Measurements from ENCODE around the gene CYBRD1. TPM values are rescaled to one million over a fixed set of nuclear protein-coding genes. Genes with fewer than 3 reads are reported as not detected.
A peak's percentile ranks its signal among the peaks of the same experiment; 100 is the strongest.

The CYBRD1 gene, protein sequence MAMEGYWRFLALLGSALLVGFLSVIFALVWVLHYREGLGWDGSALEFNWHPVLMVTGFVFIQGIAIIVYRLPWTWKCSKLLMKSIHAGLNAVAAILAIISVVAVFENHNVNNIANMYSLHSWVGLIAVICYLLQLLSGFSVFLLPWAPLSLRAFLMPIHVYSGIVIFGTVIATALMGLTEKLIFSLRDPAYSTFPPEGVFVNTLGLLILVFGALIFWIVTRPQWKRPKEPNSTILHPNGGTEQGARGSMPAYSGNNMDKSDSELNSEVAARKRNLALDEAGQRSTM
- total RNA-seq (2013; cell fraction: nucleolus; rRNA removed) = 37.9 and 48.9 TPM in 2 replicates
- 25.3 and 34.8 TPM in 2 replicates for total RNA-seq (2014; rRNA removed)
- total RNA-seq (2014; rRNA removed; fragmentation: Illumina TruSeq; extraction: Trizol) = 26.9 and 28.8 TPM in 2 replicates
- total RNA-seq (2021) = 33.0 and 34.8 TPM in 2 replicates
- polyA plus RNA-seq (2011; ENCODE audit: low read depth) = 15.7 TPM
- 26.1 and 26.4 TPM in 2 replicates for polyA plus RNA-seq (2011; rRNA removed)
- polyA plus RNA-seq (2011; cell fraction: cytosol; rRNA removed) = 16.2 and 17.0 TPM in 2 replicates
- 8.7 and 9.5 TPM in 2 replicates for polyA plus RNA-seq (2011; cell fraction: nucleus; rRNA removed)
- 30.9 and 38.5 TPM in 2 replicates for polyA plus RNA-seq (2012)
- 30.4 and 40.2 TPM in 2 replicates for polyA plus RNA-seq (2014; fragmentation: Illumina TruSeq; extraction: Trizol)
- polyA plus RNA-seq (2014; fragmentation: Nextera tagmentation; extraction: Ambion mirVana) = 10 to 100 TPM; 10.8 to 13.2 TPM
- 24.2 and 31.9 TPM in 2 replicates for polyA plus RNA-seq (2014; rRNA removed)
- 10 to 100 TPM; 39.9 to 51.9 TPM for polyA plus RNA-seq (2016; fragmentation: Nextera tagmentation; extraction: Ambion mirVana)
- 16.5 and 17.7 TPM in 2 replicates for polyA minus RNA-seq (2011; rRNA and poly(A)+ RNA removed)
- 7.6 and 11.0 TPM in 2 replicates for polyA minus RNA-seq (2011; cell fraction: cytosol; rRNA and poly(A)+ RNA removed)
- polyA minus RNA-seq (2011; cell fraction: nucleus; rRNA and poly(A)+ RNA removed) = 5.6 and 5.7 TPM in 2 replicates
- Bru-seq, nascent RNA = percentile 74 among the genes with signal in this experiment
- percentile 81 among the genes with signal in this experiment for BruChase-seq, experiment 1, labeled RNA remaining after a 6-hour chase
- BruChase-seq, experiment 2, labeled RNA remaining after a 2-hour chase = percentile 78 among the genes with signal in this experiment
- long read RNA-seq, experiment 1, full-length matches to known transcripts = 7 of 8 reads
- long read RNA-seq, experiment 1, partial matches to known transcripts = 0 of 8 reads
- long read RNA-seq, experiment 1, other reads (novel, unspliced or antisense) = 1 of 8 reads
- long read RNA-seq, experiment 2, full-length matches to known transcripts = 29 of 36 reads
- long read RNA-seq, experiment 2, partial matches to known transcripts = 0 of 36 reads
- long read RNA-seq, experiment 2, other reads (novel, unspliced or antisense) = 7 of 36 reads

- DNase-seq (ENCODE audit: low read depth, low spot score) (no peak), FAIRE-seq (no peak), ATAC-seq (peak; percentile 79)
- WGBS (ENCODE audit: insufficient coverage, insufficient replicate concordance, low lambda C conversion rate, missing lambda C conversion rate) = under 1% methylated on average over 45 of the region's 45 CpGs
- H4K20me1 ChIP-seq (ENCODE audit: control insufficient read depth, insufficient read depth) = 0 out of 2 replicates have a peak, but pooled peaks cover 2% of the 10 kb centered on the region
- CTCF ChIA-PET = interaction anchor here (0.6 to 2.6 kb wide), 9 partner anchors 9 to 593 kb away, joined by 3 to 17 read pairs (median 3); partner anchors contain the start of gene GORASP2
- peak within 1 kb of the TSS; percentile 95 for H3K4me3 ChIP-seq
- peak within 1 kb of the TSS; percentile 85 for H3K4me2 ChIP-seq (ENCODE audit: control insufficient read depth, insufficient read depth)
- no peaks in the 10 kb centered on the region for H3K27me3 ChIP-seq (replicated peaks in 1 of 2; ENCODE audit: control insufficient read depth in 2 of 2, insufficient read depth in 2 of 2, low read length in 1 of 2)
- H3K9me3 ChIP-seq (replicated peaks; ENCODE audit: control insufficient read depth, insufficient read depth, low read length) = no peaks in the 10 kb centered on the region
- SMC1A ChIA-PET (ENCODE audit: uncharacterized antibody, unreplicated experiment) = interaction anchor here (0.9 to 5.5 kb wide), 6 partner anchors 9 to 108 kb away, joined by 3 to 46 read pairs (median 4); no protein-coding TSS in a partner anchor
- peak within 1 kb of the TSS; percentile 81 for H3K27ac ChIP-seq (ENCODE audit: control insufficient read depth, insufficient read depth)
- H3K79me2 ChIP-seq (ENCODE audit: control insufficient read depth, insufficient read depth, low read length) = peaks cover 45% of the 10 kb centered on the region
- peaks cover 6% of the 10 kb centered on the region; the same call in 1 of the 2 replicates for H3K4me1 ChIP-seq (ENCODE audit: control insufficient read depth, insufficient read depth, low read length)
- H3K9ac ChIP-seq (ENCODE audit: control insufficient read depth, insufficient read depth, low read length) = peak within 1 kb of the TSS; percentile 77
- in situ Hi-C loops (cut with MboI) (no loop called here), intact Hi-C loops (cut with micrococcal nuclease; ENCODE audit: unreplicated experiment) (loop anchor here (1.0 to 10.0 kb wide), 4 partner anchors 28 to 367 kb away; partner anchors contain the start of genes DCAF17 and METTL8)
- POLR2A ChIA-PET = interaction anchor here (0.8 to 3.7 kb wide), 6 partner anchors 8 to 186 kb away, joined by 3 to 24 read pairs (median 4); no protein-coding TSS in a partner anchor
- H3K36me3 ChIP-seq (ENCODE audit: control insufficient read depth in 2 of 2, insufficient read depth in 2 of 2, low read length in 1 of 2) = no peaks in the 10 kb centered on the region; a peak in 1 of 4 replicates
- peak within 1 kb of the TSS; percentile 72 for H2AFZ ChIP-seq (ENCODE audit: control insufficient read depth, low read depth, low read length)
- BruUV-seq (replicated peaks) = no TSS peak
- RAD21 ChIA-PET (ENCODE audit: unreplicated experiment) = interaction anchor here (0.6 to 3.7 kb wide), 6 partner anchors 10 to 182 kb away, joined by 3 to 13 read pairs (median 6); no protein-coding TSS in a partner anchor
- TF ChIP-seq SMAD5 (IDR thresholded peaks at IDR 0.05; ENCODE audit: low read depth) (0 out of 2 replicates have a peak, but pooled peaks have one; percentile 59), CBX3 (IDR thresholded peaks at IDR 0.05; ENCODE audit: borderline replicate concordance, low read depth) (no peak), RELB (IDR thresholded peaks at IDR 0.05; ENCODE audit: low read depth) (peak; percentile 63; the same call in 1 of the 2 replicates), SMC3 (IDR thresholded peaks at IDR 0.05; ENCODE audit: borderline replicate concordance, low read length) (no peak), JUNB (IDR thresholded peaks at IDR 0.05) (no peak), BRCA1 (IDR thresholded peaks at IDR 0.05; ENCODE audit: low read depth, low read length) (no peak), NR2C2 (IDR thresholded peaks at IDR 0.05; ENCODE audit: borderline replicate concordance, control insufficient read depth, insufficient read length, low read depth) (no peak), MYB (IDR thresholded peaks at IDR 0.05; ENCODE audit: borderline replicate concordance, low read depth, low read length) (no peak), NFXL1 (IDR thresholded peaks at IDR 0.05; ENCODE audit: borderline replicate concordance) (no peak)
- TF ChIP-seq, protein P1, sequence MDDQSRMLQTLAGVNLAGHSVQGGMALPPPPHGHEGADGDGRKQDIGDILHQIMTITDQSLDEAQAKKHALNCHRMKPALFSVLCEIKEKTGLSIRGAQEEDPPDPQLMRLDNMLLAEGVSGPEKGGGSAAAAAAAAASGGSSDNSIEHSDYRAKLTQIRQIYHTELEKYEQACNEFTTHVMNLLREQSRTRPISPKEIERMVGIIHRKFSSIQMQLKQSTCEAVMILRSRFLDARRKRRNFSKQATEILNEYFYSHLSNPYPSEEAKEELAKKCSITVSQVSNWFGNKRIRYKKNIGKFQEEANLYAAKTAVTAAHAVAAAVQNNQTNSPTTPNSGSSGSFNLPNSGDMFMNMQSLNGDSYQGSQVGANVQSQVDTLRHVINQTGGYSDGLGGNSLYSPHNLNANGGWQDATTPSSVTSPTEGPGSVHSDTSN (IDR thresholded peaks at IDR 0.05; ENCODE audit: insufficient replicate concordance, low read depth, low read length) = no peak
- TF ChIP-seq, protein P2, sequence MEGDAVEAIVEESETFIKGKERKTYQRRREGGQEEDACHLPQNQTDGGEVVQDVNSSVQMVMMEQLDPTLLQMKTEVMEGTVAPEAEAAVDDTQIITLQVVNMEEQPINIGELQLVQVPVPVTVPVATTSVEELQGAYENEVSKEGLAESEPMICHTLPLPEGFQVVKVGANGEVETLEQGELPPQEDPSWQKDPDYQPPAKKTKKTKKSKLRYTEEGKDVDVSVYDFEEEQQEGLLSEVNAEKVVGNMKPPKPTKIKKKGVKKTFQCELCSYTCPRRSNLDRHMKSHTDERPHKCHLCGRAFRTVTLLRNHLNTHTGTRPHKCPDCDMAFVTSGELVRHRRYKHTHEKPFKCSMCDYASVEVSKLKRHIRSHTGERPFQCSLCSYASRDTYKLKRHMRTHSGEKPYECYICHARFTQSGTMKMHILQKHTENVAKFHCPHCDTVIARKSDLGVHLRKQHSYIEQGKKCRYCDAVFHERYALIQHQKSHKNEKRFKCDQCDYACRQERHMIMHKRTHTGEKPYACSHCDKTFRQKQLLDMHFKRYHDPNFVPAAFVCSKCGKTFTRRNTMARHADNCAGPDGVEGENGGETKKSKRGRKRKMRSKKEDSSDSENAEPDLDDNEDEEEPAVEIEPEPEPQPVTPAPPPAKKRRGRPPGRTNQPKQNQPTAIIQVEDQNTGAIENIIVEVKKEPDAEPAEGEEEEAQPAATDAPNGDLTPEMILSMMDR (IDR thresholded peaks at IDR 0.05 in 2 of 3, conservative IDR thresholded peaks at IDR 0.05 in 1 of 3; ENCODE audit: control insufficient read depth in 2 of 3, extremely low read depth in 1 of 3, insufficient read depth in 1 of 3, low read depth in 3 of 3, low read length in 3 of 3) = 0 out of 6 replicates have a peak, but pooled peaks of 1 of the 3 experiments have one; percentile 4
These were observed at the start of gene CYBRD1 for GRCh38 chr2:171522052-171522787. CYBRD1 (plus strand) TSS chr2:171522474; CDS start chr2:171522546, 72 bp downstream.
